ENCODE results near the gene GPC6.

The GPC6 gene

GRCh38 chr13:93872376-93872775, 645.8 kb downstream of the GPC6 start:
- DNase-seq: no peak

DNA sequence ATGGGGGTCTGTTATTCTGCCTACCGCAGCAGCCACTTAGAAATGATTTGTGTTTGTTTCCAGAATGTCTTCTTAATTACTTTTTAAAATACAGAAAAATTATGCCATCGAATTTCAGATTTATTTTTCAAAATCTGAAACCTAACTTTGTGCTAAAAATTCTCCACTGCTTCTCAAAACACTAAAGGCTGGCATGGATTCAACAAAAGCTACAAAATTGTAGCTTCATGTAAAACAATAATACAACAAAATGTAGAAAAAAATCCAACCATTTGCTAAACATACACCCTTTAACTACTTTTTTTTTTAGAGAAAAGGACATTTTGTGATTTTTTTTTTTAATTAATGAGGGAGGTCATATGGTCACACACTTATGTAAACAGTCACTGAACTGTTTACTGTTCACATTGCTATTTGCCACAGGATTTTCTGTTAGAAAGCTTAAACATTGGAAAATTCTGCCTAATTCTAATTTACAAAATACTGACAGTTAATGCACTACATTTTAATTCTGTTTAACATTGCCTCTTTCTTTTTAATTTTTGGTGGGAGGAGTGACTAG, 646.3 kb downstream of the GPC6 start:
- DNase-seq: no peak

DNA sequence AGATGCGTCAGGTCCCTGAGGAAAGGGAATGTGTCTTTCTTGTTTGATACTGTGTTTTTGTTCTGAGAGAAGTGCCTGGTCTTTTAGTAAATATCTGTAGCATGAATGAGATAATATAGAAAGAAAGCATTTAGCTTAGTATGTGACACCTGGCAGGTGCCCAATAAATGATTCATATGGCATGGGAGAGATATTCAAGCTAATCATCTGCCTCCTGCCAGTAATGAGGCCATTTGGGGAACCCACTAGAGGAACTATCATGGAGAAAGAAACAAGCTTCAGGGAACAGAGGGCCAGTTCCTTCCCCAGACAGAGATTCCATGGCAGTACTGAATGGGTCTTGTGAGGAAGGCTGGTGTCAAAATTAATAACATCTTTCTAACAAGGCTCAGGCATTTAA, 648.9 kb downstream of the GPC6 start:
- DNase-seq: no peak

GRCh38 chr13:93876236-93876635, 649.6 kb downstream of the GPC6 start:
- no peak for DNase-seq

DNA sequence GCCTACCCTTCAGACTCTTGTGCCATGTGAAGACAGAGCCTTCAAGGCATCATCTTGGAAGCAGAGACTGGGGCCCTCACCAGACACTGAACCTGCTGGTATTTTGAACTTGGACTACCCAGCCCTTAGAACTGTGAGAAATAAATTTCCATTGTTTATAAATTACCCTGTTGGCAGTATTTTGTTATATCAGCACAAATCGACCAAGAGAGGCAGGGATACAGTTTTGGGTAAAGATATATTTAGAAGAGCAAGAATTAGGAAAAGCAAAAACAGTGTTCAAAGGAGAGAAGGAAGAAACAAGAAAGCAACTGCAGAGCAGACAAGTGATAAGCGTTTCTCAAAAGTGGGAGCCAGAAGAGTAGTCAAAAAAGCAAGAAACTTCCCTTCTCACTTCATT, 652.1 kb downstream of the GPC6 start:
- DNase-seq: no peak

DNA sequence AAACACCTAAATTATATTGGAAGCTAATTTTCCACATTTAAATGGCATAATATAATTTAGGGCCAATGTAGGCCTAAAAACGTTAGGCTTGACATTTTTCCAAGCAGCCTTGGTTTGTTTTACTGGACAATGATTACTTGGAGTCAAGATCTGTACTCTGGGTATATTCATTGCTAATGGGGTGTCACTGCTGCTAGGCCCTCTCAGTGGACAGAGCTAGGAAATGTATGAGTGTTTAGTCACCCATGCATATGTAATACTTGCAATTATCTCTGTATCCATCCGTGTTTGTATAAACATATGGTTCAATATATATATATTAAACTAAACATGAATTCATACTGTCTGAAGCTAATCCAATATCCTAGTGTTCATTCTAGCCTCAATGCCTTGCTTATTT, 654.8 kb downstream of the GPC6 start:
- no peak for DNase-seq

DNA sequence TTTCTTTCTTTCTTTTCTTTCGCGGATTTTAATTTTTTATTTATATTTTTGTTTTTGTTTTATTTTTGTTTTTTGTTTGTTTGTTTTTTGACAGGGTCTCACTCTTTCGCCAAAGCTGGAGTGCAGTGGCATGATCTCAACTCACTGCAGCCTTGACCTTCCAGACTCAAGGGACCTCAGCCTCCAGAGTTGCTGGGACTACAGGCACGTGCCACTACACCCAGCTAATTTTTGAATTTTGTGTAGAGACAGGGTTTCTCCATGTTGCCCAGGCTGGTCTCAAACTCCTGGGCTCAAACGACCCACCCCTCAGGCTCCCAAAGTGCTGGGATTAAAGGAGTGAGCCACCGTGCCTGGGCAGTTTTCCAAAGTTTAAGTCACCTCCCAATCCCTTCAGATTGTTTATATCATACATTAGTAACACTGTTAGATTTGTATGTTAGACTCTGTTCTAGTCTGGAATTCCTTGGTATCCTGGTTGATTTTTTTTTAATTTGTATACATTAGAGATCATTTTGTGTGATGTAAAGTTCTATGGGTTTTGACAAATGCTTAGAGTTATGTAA, 655.6 kb downstream of the GPC6 start:
- DNase-seq: no peak

DNA sequence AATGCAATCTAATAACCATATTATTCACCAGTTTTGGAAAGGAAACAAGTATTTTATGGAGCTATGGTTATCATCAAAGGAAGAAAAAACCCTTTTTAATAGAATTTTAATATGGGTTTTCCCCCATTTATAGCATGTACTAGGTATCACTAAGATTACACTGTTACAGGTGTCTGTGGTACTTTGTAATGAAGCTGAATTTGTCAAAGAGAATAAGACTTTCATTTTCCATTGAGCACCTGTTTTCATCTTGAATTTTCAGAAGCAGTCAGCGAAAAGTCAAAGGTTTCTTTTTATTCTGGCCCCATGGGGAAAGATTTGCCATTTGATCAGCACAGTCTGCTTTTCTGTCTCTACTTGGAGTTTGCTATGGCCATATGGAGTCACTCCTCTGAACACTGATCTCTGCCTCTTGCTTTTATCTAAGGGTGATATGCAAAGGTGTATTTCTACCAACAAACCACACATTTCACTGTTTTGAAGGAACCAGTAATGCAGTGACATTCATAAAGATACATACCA, 662.9 kb downstream of the GPC6 start:
- DNase-seq: no peak

DNA sequence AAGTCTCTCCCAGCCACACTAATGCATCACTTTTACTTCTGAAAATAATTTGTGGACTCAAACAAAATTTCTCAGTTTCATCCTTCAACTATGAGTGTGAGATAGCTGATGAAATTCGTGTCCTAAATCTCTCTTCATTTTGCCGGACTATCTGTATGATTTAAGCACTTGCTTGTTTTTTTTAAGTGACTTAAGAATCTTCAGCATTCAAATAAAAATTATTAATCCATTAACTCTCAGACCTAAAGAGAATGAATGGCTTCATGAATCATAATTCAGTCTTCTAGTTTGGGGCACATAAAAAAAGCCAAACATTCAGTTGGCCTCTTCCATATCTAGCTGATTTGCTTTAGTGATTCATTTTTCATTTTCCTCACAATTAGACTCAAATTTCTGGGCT, 673.4 kb downstream of the GPC6 start:
- no peak for DNase-seq

- no peak for DNase-seq
Measured at GRCh38 chr13:93900731-93901130, 674.1 kb downstream of the GPC6 start.

GRCh38 chr13:93903909-93904308, 677.3 kb downstream of the GPC6 start:
- no peak for DNase-seq

GRCh38 chr13:93915269-93915809, 688.7 kb downstream of the GPC6 start:
- no peak for DNase-seq

GRCh38 chr13:93922063-93922855, 695.7 kb downstream of the GPC6 start:
- DNase-seq: no peak

GRCh38 chr13:93925990-93926389, 699.4 kb downstream of the GPC6 start:
- no peak for DNase-seq

DNA sequence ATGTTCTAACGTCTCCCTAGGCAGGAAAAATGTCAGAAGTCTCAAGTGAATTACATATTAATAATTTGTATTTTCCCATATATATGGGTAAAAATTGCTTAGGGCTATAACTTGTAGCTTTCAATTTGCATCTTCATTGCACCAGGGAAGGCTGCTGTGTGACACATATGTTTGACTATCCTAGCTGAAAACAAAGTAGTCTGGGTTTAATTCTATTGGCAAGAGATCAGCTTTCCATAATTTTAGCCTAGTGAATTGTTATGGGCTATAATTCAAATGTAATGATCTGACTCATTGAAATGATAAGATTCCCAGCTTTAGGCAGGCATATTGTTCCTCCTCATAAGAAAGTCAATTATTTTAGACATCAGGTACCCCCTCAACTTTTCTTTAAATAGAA, 699.8 kb downstream of the GPC6 start:
- no peak for DNase-seq

- no peak for DNase-seq
Measured at GRCh38 chr13:93927431-93927830, 700.8 kb downstream of the GPC6 start.

- DNase-seq: no peak
Measured at GRCh38 chr13:93932901-93933300, 706.3 kb downstream of the GPC6 start.

DNA sequence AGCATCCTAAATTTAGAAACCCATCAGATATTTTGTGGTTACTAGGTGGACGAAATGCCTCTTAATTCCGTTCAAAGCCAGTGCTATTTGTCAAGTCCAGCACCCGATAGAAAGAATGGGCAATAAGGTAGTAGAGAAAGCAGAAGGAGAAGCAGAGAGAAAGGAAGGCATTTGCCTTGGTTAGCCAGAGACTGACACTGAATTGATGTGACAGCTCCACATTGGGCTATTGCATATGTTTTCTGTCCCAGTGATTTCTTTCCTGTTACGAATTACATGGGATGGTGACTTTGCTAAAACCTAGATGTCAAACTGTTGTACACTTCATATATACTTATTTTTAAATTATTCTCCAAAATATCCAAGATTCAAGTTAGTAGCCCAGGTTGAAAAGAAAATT, 710.3 kb downstream of the GPC6 start:
- DNase-seq: no peak

DNA sequence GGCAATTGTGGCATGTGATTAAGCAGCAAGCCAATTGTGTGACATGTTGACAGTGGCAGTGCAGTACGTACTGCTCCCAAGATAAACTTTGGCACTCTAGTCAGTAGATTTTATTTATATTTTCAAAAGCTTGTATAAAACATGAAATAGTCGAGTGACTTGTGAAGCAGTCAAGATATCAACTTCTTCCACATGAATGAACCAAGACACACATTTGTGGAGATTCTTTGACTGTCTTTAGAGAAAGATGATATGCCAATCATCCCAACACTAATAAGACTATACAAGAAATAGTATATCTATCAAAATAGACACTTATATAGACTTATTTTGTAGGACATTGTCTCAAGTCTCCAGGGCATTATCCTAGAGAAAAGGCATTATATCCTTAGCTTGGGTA, 714.8 kb downstream of the GPC6 start:
- no peak for DNase-seq

GRCh38 chr13:93942016-93942415, 715.4 kb downstream of the GPC6 start:
- DNase-seq: no peak

DNA sequence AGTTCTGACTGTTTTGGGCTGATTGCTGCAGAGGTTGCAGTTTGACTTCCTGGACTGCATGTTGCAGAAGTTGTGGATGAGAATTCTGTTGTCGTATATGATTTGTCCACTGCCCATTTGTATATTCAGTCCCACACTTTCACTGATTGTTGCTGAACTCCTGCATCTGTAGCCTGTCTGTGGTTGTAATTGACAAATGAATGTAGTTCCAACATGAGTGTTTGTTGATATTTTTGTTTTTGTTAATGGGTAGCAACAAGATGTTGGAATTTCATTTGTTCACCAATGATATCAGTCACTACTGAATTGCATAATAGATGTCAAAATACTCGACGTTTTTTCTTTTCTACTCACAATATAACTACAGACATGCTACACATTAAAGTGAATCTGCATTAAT, 719.0 kb downstream of the GPC6 start:
- no peak for DNase-seq

DNA sequence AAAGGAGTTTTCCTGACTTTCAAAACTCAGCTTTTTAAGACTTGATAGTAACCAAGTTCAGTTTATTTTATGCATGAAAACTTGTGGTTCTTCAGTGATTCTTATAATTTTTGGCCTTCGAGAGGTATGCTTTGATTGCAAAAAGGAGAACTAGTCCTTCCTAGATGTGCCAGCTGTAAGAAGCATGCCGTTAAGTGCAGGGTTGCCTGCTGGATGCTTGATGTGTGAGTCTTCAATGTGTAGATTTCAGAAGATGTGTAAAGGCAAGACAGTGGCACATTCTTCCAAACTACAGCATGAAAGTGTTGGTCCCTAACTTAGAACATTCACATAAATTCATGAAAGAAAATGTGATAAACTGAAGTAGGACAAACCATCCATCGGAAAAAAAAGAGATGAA, 720.4 kb downstream of the GPC6 start:
- DNase-seq: no peak

- DNase-seq: no peak
Measured at GRCh38 chr13:93947651-93948050, 721.0 kb downstream of the GPC6 start.
